GM12801 (cell line): ENCODE results near the gene STAU1.

Source experiments
- CTCF ChIP-seq: IDR thresholded peaks from one replicate; pipeline ENCODE4 v1.5.1; 2011; ENCODE audit warnings: control low read depth; ENCODE audit not compliant: insufficient read length; ENCODE audit errors: extremely low read depth

Gene STAU1

GRCh38 chr20:49138431-49138830 lies 49.7 kb downstream of the STAU1 start:
- TF ChIP-seq CTCF, result no peak

GRCh38 chr20:49136817-49137571 lies 51.1 kb downstream of the STAU1 start:
- no peak for TF ChIP-seq CTCF

GRCh38 chr20:49133571-49133970 lies 54.6 kb downstream of the STAU1 start:
- no peak for TF ChIP-seq CTCF

GRCh38 chr20:49132995-49133478 lies 55.1 kb downstream of the STAU1 start:
- no peak for TF ChIP-seq CTCF

GRCh38 chr20:49123982-49124381 lies 64.2 kb downstream of the STAU1 start:
- TF ChIP-seq CTCF, result no peak

- TF ChIP-seq CTCF, result no peak
Measured at GRCh38 chr20:49122920-49123319, 65.2 kb downstream of the STAU1 start.

GRCh38 chr20:49119988-49120387 lies 68.1 kb downstream of the STAU1 start:
- TF ChIP-seq CTCF, result no peak
